Hepatocyte (in vitro differentiated cells): ENCODE measurements around the gene B3GAT3.

Experiments
- CTCF ChIP-seq: fragments of 200-600 bp; sonication (generic); IDR thresholded peaks from 2 replicates; pipeline ENCODE4 v1.5.1; 2016; ENCODE audit warnings: antibody characterized with exemption, mild to moderate bottlenecking; ENCODE audit not compliant: poor library complexity
- EZH2 ChIP-seq: fragments of 200-600 bp; sonication (generic); IDR thresholded peaks from 2 replicates; pipeline ENCODE4 v1.6.1; 2016; ENCODE audit warnings: antibody characterized with exemption, mild to moderate bottlenecking, borderline replicate concordance

DNA sequence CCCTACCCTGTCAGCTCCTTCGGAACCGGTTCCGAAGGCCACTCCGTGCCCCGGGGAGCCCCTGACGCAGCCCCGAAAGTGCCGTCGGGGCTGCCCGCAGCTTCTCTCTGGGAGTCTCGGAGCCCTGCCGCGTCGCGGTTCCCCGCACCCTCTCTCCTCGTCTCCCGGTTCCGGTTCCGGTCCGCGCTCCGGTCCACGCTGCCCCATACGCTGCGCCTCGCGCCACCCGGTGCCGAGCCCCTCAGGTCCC, 20.7 kb downstream of the B3GAT3 start:
- no peak for TF ChIP-seq CTCF
- no peak for TF ChIP-seq EZH2
